ACHN (cell line): Measurements from ENCODE around the gene ERF.
A peak's percentile ranks its signal among the peaks of the same experiment; 100 is the strongest.

Experiments used
- DNase-seq: peaks from one replicate; pipeline ENCODE4 v3.0.0-alpha.2; 2015
- in situ Hi-C: cut with HindIII; loops from 2 replicates; pipeline ENCODE4 v1.10.0; 2017; ENCODE audit warnings: low sequenced_read_pairs, low pct_ligation_motif_present, low pct_unique_long_range_greater_than_20kb

The ERF gene

GRCh38 chr19:42204664-42205063, 50.3 kb downstream of the ERF start:
- no peak for DNase-seq
- in situ Hi-C loops, result no loop called here

DNA sequence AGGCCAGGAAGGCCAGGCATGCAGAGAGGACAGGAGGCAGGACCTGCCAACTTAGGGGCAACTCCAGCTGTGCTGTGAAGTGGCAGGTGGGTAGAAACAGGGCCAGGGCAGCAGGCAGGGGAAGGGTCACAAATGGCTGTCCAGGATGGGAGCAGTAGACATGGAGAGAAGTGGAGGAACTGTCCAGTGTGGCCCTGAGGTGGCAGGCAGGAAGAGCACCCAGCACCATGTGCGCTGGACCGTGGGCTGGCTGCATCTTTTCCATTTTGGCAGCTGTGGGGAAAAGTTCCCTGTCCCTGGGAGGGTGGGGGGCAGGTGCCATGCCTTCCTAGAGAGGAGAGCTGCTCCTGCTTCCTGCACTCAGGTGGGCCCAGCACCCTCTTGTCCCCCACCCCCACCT, 51.2 kb downstream of the ERF start:
- peak; percentile 62 for DNase-seq
- in situ Hi-C loops, result no loop called here

GRCh38 chr19:42202290-42202880, 52.5 kb downstream of the ERF start:
- no peak for DNase-seq
- in situ Hi-C loops, result no loop called here

DNA sequence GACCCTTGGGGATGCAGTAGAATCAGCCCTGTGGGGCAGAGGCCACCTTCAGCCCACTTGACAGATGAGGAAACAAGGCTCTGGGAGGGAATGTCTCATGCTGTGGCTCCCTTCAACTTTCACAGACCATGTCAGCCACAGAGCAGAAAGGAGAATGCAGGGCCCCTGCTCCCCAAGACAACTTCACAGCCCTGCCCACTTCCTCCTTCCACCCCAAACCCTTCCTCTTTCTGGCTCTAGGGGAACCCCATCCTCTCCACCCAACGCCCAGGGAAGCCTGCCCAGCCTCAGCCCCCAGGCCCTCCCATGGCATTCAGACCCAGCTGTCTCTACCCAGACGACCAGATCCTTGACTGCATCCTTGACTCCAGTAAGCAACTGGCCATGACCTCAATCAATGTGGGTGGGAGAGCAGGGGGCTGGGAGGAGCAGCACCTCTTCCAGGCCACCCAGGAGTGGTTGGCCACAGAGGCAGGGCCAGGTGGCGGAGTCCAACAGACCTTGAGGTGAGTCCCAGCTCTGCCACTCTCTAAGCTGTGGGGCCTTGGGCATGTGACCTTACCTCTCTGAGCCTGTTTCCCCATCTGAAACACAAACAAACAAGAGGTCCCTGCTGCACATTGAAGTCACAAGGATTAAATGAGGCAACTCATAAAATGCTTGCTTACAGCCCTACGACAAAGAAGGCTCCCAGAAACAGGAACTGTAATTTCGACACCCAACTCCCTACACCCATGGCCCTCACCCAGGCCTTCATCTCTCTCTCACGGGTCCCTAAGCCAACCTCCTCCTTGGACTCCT, 53.2 kb downstream of the ERF start:
- in situ Hi-C loops, result no loop called here
- no peak for DNase-seq

DNA sequence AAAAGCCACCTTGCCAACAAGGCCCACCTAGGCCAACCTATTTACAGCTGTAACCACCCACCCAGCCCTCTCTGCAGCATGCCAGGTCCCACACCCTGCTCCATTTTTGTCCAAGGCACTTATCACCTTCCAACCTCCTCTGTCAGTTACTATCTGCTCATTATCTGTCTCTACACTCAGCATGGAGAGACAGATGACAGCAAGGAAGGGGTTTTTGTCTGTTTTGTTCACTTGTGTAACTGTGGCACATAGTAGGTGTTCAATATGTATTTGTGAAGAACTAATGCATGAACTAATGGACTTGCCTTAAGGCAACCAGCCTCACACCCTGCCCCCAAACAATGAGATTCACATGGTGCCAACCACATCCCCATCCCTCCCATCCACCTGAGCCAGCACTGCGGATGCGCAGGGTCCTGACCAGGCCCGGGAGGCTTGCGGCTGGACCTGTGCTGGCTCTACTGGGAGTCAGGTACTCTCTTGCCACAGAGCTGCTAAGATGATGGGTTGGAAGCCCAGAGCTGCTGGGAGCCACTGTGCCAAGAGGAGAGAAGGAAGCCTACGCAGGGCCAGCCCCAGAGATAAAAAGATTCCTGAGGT, 54.7 kb downstream of the ERF start:
- no peak for DNase-seq
- in situ Hi-C loops, result no loop called here

DNA sequence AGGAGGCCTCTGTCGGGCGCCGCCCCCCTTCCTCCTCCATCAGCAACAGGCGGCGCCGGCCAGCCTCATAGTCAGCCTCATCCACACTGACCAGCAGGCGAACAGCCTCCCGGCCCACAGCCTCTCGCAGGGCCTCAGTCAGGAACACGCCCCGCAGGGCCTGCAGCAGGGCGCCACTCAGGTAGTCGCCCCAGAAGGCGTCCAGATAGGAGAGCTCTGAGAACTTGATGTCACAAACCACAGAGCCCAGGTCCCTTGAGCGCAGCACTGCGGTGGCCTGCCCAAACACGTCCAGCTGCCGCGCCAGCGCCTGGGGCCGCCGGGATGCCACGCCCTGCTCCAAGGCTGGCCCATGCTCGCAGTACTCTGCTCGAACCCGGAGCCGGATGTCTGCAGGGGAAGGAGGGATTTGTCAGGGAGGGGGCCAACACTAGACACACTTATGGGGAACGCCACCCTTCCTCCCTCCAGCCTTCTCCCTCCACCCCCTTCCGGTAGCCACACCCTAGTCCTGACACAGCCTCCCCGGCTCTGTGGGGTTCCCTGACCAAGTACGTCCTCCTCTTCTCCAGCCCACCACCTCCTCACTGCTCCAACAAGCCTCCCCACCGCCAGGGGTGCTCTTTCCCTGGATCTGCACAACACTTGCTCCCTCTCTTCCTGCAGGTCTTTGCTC, 55.4 kb downstream of the ERF start:
- no peak for DNase-seq
- in situ Hi-C loops, result no loop called here

DNA sequence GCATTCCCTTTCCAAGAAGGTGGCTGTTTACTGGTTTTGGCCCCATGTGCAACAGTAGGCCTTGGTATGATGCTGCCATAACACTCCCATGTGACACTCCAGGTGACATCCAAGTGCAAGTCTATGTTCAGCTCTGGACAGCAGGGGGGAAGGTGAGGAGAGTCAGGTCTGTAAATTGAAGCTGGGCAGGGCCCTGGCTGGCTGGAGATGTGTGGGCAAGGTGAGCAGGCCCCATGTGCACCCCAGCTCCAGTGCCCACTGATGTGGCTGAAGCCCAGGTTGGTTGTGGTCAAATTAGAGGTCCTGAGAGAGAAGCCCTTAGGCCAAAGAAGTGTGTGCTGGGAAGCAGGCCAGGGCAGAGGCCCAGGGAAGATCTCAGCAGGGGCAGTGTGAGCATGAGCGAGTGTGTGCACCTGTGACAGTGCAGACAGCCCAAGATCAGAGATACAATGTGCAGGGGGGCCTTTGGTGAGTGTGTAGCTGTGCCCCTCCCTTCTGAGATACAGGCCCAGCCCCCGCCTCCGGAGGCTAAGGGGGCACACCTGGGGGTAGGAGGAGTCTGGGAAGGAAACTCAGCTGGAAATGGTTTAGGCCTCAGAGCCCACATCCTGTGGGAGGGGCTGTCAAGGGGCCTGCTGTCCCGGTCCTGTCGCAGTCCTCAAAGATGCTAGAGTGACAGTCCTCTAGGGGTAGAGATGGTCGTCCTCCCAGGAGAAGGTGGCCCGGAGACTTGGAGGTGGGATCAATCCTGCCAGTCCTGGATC, 56.1 kb downstream of the ERF start:
- in situ Hi-C loops, result no loop called here
- no peak for DNase-seq
